Mesothelial cell of epicardium (in vitro differentiated cells): ENCODE measurements around the gene AHNAK. TPM values are rescaled to one million over a fixed set of nuclear protein-coding genes. Genes with fewer than 3 reads are reported as not detected.
A peak's percentile ranks its signal among the peaks of the same experiment; 100 is the strongest.

Source experiments
- DNase-seq, 2 experiments: peaks; one replicate each; pipeline ENCODE4 v3.0.0; 2021; ENCODE audit warnings: low spot score in 2 of 2; ENCODE audit not compliant: unreplicated experiment in 2 of 2
- H3K27ac Mint-ChIP-seq: 2 replicates; pipeline ENCODE4 v1.8.0; 2021; ENCODE audit warnings: mixed read lengths
- H3K27me3 Mint-ChIP-seq: 2 replicates; pipeline ENCODE4 v1.8.0; 2021; ENCODE audit warnings: low read depth, mixed read lengths
- H3K36me3 Mint-ChIP-seq: 2 replicates; pipeline ENCODE4 v1.8.0; 2021; ENCODE audit warnings: mixed read lengths
- H3K4me1 Mint-ChIP-seq: 2 replicates; pipeline ENCODE4 v1.8.0; 2021; ENCODE audit warnings: mixed read lengths
- H3K4me3 Mint-ChIP-seq: 2 replicates; pipeline ENCODE4 v1.8.0; 2021; ENCODE audit warnings: mild to moderate bottlenecking, moderate library complexity, mixed read lengths
- H3K9me3 Mint-ChIP-seq: 2 replicates; pipeline ENCODE4 v1.8.0; 2021; ENCODE audit warnings: mixed read lengths
- total RNA-seq: library from RNA; stranded (reverse); gene quantifications from 3 replicates; pipeline ENCODE4 v1.2.1, GENCODE V29; 2021
- TF ChIP-seq, protein P1 (sequence below): fragments of 200-600 bp; sonication (generic); IDR thresholded peaks from one replicate; pipeline ENCODE4 v1.5.0; 2021; ENCODE audit warnings: antibody characterized with exemption; ENCODE audit not compliant: unreplicated experiment

Gene AHNAK
- total RNA-seq, 1 donor from 2014 or later = 481 TPM

GRCh38 chr11:62493801-62494200 lies 52.8 kb downstream of the AHNAK start:
- no peak overlapping the region for H3K4me3 Mint-ChIP-seq
- H3K36me3 Mint-ChIP-seq = no peaks in the 10 kb centered on the region
- peaks cover 3% of the 10 kb centered on the region for H3K4me1 Mint-ChIP-seq
- H3K9me3 Mint-ChIP-seq = no peaks in the 10 kb centered on the region
- H3K27me3 Mint-ChIP-seq = no peaks in the 10 kb centered on the region
- no peak for DNase-seq
- no peak overlapping the region for H3K27ac Mint-ChIP-seq
- TF ChIP-seq, protein P1, sequence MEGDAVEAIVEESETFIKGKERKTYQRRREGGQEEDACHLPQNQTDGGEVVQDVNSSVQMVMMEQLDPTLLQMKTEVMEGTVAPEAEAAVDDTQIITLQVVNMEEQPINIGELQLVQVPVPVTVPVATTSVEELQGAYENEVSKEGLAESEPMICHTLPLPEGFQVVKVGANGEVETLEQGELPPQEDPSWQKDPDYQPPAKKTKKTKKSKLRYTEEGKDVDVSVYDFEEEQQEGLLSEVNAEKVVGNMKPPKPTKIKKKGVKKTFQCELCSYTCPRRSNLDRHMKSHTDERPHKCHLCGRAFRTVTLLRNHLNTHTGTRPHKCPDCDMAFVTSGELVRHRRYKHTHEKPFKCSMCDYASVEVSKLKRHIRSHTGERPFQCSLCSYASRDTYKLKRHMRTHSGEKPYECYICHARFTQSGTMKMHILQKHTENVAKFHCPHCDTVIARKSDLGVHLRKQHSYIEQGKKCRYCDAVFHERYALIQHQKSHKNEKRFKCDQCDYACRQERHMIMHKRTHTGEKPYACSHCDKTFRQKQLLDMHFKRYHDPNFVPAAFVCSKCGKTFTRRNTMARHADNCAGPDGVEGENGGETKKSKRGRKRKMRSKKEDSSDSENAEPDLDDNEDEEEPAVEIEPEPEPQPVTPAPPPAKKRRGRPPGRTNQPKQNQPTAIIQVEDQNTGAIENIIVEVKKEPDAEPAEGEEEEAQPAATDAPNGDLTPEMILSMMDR = no peak

GRCh38 chr11:62492586-62492985 lies 54.0 kb downstream of the AHNAK start:
- Mint-ChIP-seq H3K27me3 (no peaks in the 10 kb centered on the region), H3K27ac (no peak overlapping the region), H3K4me3 (no peak overlapping the region), H3K9me3 (no peaks in the 10 kb centered on the region), H3K36me3 (no peaks in the 10 kb centered on the region), H3K4me1 (peaks cover 8% of the 10 kb centered on the region)
- TF ChIP-seq, protein P1 = no peak
- no peak for DNase-seq

GRCh38 chr11:62491571-62492329 lies 54.9 kb downstream of the AHNAK start:
- no peak overlapping the region for H3K27ac Mint-ChIP-seq
- no peaks in the 10 kb centered on the region for H3K9me3 Mint-ChIP-seq
- TF ChIP-seq, protein P1 = no peak
- no peaks in the 10 kb centered on the region for H3K36me3 Mint-ChIP-seq
- H3K4me1 Mint-ChIP-seq = peaks cover 9% of the 10 kb centered on the region
- no peak overlapping the region for H3K4me3 Mint-ChIP-seq
- DNase-seq = no peak
- no peaks in the 10 kb centered on the region for H3K27me3 Mint-ChIP-seq

DNA sequence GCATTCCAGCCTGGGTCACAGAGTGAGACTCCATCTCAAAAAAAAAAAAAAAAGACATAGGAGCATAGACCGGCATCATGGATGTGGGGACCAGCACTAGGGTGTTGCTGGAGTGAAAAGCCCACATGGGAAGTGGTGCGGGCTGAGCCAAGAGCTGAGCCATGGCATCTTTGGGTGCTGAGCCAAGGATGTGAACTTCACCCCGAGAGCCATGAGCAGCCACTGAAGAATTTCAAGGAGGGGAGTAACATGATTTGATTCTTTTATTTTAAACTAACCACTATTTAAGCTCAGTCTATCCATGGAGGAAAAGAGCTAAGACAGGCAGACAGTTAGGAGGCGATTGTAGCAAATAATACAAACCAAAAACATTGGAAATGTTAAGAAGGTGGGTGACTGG lies 57.4 kb downstream of the AHNAK start:
- Mint-ChIP-seq H3K36me3 (peaks cover 3% of the 10 kb centered on the region), H3K9me3 (no peaks in the 10 kb centered on the region), H3K4me3 (no peak overlapping the region), H3K27ac (no peak overlapping the region), H3K27me3 (no peaks in the 10 kb centered on the region), H3K4me1 (peaks cover 12% of the 10 kb centered on the region)
- TF ChIP-seq, protein P1 = no peak
- no peak for DNase-seq

GRCh38 chr11:62487738-62488551 lies 58.7 kb downstream of the AHNAK start:
- peaks cover 16% of the 10 kb centered on the region for H3K4me1 Mint-ChIP-seq
- TF ChIP-seq, protein P1 = no peak
- H3K27ac Mint-ChIP-seq = peak overlapping the region; percentile 80
- H3K9me3 Mint-ChIP-seq = no peaks in the 10 kb centered on the region
- H3K4me3 Mint-ChIP-seq = no peak overlapping the region
- DNase-seq = no peak
- H3K36me3 Mint-ChIP-seq = peaks cover 3% of the 10 kb centered on the region
- no peaks in the 10 kb centered on the region for H3K27me3 Mint-ChIP-seq
